Choroid plexus epithelial cell (primary cell): ENCODE results near the gene CCDC174.

Source experiments
- DNase-seq: peaks from one replicate; pipeline ENCODE4 v3.0.0-alpha.2; 2010; ENCODE audit warnings: low read depth
- H3K4me3 ChIP-seq: 2 replicates; pipeline ENCODE4 v1.5.1; 2011; ENCODE audit warnings: low read depth, mild to moderate bottlenecking, control low read depth, low read length, moderate library complexity
- TF ChIP-seq, protein P1 (sequence below): conservative IDR thresholded peaks from 2 replicates; pipeline ENCODE4 v1.5.1; 2011; ENCODE audit warnings: low read depth, mild to moderate bottlenecking, control low read depth, inconsistent platforms, low read length, moderate library complexity

CCDC174 gene

DNA sequence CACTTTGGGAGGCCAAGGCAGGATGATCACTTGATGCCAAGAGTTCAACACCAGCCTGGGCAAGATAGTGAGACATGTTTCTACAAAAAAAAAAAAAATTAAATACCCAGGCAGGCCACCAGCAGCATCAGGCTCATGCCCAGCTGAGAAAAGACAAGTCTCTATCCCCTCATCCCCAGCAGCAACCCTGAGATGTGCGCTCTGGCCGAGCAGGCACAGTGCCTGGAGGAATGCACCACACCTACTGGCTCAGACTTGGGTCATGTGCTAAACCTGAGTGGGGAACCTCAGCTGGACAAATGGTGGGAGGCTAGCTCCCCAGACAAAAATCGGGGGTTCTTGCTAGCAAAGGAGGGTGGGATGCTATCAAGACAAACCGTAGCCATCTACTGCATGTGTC, 10.2 kb upstream of the CCDC174 start:
- TF ChIP-seq, protein P1, sequence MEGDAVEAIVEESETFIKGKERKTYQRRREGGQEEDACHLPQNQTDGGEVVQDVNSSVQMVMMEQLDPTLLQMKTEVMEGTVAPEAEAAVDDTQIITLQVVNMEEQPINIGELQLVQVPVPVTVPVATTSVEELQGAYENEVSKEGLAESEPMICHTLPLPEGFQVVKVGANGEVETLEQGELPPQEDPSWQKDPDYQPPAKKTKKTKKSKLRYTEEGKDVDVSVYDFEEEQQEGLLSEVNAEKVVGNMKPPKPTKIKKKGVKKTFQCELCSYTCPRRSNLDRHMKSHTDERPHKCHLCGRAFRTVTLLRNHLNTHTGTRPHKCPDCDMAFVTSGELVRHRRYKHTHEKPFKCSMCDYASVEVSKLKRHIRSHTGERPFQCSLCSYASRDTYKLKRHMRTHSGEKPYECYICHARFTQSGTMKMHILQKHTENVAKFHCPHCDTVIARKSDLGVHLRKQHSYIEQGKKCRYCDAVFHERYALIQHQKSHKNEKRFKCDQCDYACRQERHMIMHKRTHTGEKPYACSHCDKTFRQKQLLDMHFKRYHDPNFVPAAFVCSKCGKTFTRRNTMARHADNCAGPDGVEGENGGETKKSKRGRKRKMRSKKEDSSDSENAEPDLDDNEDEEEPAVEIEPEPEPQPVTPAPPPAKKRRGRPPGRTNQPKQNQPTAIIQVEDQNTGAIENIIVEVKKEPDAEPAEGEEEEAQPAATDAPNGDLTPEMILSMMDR, result no peak
- no peak for DNase-seq
- no peak overlapping the region for H3K4me3 ChIP-seq

DNA sequence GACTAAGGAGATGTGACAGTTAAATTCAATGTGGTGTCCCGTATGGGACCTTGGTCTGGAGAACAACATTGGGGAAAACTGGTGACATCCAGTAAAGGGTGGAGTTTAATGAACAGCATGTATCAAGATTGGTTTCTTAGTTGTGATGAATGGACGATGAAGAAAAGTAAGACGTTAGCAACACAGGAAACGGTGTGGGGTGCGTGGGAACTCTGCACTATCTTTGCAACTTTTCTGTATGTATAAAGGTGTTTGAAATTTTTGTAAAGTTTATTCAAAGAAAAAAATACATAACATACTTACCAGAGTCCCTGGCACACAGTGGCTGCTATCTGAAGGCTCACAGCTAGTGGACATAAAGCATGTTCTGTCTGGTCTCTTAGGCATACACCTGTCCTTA, 6.1 kb upstream of the CCDC174 start:
- TF ChIP-seq, protein P1, result no peak
- DNase-seq, result no peak
- H3K4me3 ChIP-seq, result no peak overlapping the region

DNA sequence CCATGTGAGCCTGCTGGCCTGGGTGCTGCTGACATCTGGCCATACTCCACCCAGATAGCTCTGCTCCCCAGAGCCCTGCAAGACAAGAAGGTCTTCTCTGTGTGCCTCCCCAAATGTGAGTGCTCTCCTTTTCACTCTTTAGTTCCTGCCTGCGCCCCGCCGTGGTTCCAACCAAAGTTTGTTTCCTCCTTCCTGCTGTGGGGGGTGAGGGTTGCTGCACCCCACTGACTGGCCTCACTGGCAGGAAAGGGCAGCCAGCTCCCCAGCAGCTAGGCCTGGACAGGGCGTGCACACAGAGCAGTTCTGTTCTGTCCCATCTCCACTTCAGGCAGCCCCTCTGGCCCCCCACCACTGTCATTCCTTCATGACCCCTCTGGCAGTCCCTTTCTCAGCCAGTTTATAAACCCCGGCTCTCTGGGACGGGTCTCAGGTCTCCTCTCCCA, 5.4 kb upstream of the CCDC174 start:
- no peak for DNase-seq
- TF ChIP-seq, protein P1, result no peak
- no peak overlapping the region for H3K4me3 ChIP-seq

DNA sequence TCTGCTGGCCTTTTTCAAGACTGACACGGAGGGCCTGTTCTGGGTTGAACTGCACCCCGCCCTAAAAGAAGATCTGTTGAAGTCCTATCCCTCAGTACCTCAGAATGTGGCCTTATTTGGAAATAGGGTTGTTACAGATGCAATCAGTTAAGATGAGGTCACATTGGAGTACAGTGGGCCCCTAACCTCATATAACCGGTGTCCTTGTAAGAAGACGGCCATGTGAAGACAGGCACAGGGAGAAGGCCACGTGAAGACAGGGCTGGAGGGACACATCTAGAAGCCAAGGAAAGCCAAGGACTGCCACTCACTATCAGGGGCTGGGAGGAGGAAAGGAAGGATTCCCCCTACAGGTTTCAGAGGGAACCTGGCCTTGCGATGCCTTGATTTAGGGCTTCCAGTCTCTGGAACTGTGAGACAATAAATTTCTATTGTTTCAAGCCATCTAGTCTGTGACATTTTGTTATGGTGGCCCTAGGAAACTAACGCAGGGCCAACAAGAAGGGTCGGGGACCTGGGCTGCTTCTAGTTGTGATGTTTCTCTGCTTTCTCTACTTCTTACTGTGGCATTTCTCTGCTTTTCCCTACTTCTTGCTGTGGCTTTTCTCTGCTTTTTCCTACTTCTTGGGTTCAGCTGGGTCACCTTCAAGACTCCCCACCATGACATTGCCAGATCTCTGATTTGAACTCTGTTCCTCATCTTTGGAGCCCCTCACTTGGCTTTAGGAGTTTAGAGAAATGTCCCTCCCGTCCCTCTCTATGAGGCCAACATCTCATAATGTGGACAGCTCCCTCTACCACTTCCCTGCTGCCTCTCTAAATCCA, 4.8 kb upstream of the CCDC174 start:
- TF ChIP-seq, protein P1, result peak; percentile 22
- H3K4me3 ChIP-seq, result no peak overlapping the region
- no peak for DNase-seq

DNA sequence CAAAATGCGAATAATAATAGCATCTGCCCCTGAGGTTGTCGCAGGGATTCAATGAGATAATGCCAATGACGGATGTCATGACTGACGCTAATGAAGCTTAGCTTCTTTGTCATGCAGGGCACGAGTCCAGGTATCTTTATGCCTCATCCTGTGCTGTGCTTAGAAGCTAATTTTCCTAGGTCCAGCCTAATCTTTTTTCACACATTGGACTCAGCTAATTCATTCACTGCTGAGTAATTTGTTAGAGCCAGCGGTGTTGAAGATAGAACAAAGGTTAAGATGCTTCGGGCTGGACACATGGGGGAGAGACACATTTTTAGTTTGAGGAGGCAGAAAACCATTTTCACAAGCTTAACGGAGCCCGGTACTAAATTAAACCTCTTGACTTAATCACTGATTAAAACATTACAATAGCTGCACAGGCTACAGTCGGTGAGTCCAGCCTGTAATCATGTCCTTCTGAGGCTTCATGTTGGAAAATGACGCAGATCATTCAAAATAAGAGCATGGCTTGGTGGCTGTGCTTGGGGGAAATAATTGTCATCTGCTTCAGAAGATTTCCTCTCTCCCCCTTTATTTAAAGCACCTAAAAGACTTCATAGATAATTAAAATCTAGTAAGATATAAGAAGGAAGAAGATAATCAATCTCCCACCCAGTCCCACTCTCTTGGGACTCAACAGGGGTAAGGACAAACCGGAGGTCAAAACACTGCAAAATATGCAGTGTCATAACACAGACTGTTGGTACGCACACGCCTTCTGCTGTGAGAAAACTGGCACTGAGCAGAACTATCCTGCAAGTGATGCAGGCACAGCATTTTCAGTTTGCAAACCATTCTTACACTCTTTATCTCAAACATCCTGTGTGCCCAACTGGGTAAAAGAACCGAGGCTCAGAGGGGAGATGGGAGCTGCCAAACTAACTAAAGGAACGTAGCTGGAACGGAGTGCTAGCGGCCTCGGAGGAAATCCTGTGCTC, 3.3 kb upstream of the CCDC174 start:
- TF ChIP-seq, protein P1, result no peak
- no peak overlapping the region for H3K4me3 ChIP-seq
- no peak for DNase-seq

DNA sequence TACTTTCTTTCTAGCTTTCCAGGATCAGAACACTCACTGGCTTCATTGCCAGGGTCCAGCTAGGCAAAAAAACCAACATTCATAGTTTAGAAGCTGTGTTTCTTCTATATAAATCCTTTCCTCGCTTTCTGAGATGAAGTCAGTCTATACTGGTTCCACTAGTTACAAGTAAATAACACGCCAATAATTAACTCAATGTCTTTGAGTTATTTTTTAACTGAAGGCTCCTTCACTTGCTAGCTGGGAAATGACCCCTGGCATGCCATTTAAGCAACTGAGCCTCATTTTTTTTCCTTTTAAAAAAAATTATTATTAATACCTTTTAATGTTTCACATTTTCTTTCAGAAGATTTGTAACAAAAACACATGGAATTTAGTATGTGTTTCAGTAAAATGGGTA, 2.1 kb upstream of the CCDC174 start:
- TF ChIP-seq, protein P1, result no peak
- H3K4me3 ChIP-seq, result no peak overlapping the region
- no peak for DNase-seq
